ENCODE data around the gene PASK. TPM values are rescaled to one million over a fixed set of nuclear protein-coding genes. Genes with fewer than 3 reads are reported as not detected.
"Not testable (repeated sequence)": the region's sequence is repeated elsewhere in the genome, so short reads cannot be mapped to it uniquely, and the experiment has no call there.

Gene PASK
- total and polyA plus RNA-seq, 7 experiments from 2014 or later: 15.0 to 160 (median 78.3) TPM

DNA sequence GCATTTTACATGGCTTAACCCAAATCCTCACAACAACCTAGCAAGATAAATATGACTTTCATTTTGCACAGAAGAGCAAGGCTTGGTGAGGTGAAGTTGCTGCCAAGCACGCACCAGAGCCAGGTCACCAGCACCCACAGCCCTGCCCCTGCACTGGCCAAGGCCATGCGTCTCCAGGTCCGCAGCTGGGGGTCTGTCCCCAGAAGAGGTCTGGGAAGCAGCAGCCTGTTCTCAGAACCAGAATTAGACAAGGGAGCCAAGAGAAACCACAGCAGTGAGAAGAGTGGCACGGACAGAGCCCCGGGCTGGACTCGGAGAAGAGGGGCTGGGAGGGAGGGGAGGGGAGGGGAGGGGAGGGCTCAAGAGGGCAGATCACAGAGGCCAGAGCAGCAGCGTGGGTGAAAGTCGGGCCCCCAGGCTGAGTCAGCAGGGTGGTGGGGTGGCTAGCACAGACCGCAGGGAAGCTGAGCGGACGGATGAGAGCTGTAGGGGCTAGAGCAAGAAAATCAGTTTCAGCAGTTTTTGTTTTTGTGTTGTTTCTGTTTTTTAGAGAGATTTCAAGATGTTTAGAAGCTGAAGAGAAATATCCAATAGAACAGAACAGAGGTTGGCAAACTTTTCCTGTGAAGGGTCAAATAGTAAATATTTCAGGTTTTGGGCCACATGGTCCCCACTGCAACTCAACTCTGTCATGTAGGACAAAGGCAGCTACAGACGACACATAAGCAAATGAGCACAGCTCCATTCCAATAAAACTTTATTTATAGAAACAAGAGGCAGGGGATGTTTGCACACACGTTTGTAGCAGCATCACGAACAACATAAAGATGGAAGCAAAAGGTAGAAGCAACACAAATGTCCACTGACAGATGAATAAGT, 39.8 kb downstream of the PASK start:
- Mint-ChIP-seq H3K27me3 (no peaks in the 10 kb centered on the region), H3K4me3 (peak overlapping the region; percentile 73 to 89 (median 82)), H3K27ac (peak overlapping the region; percentile 94 to 99 (median 99)), H3K4me1 (peaks cover 24 to 74% (median 61%) of the 10 kb centered on the region in 7 donors), H3K9me3 (peaks cover 0 to 9% (median 8%) of the 10 kb centered on the region in 11 donors), H3K36me3 (peaks cover 10 to 49% (median 27%) of the 10 kb centered on the region in 5 donors)
- Histone ChIP-seq H3K4me3 (ENCODE audit: low read length) (peak overlapping the region; percentile 58), H3K36me3 (ENCODE audit: control insufficient read depth in 2 of 3, insufficient read depth in 3 of 3, low read length in 3 of 3) (peaks cover 0 to 23% (median 7%) of the 10 kb centered on the region in 3 experiments), H3K27ac (ENCODE audit: low read depth, low read length) (peak overlapping the region; percentile 70), H3K27me3 (ENCODE audit: control insufficient read depth in 2 of 2, insufficient read depth in 2 of 2, low read length in 2 of 2) (no peaks in the 10 kb centered on the region), H3K9me3 (ENCODE audit: control insufficient read depth in 2 of 3, low read length in 3 of 3) (peaks cover 0 to 6% (median 0%) of the 10 kb centered on the region in 3 experiments), H3K4me1 (ENCODE audit: control insufficient read depth in 2 of 2, insufficient read depth in 2 of 2, low read length in 2 of 2) (peaks cover 42 to 48% of the 10 kb centered on the region in 2 donors)
- ChIA-PET POLR2A (interaction anchor here (0.6 to 13.6 kb wide), 9 partner anchors 8 to 206 kb away, joined by 3 to 150 read pairs (median 6); partner anchors contain the start of genes HDLBP, MTERF4, PASK and PPP1R7), CTCF (interaction anchor here (0.6 to 1.8 kb wide), 3 partner anchors 14 to 86 kb away, joined by 3 to 6 read pairs (median 3); no protein-coding TSS in a partner anchor)
- no peak for ATAC-seq
- intact Hi-C loops (cut with micrococcal nuclease): loop anchor here in 1 of 2 donors (2.0 to 10.0 kb wide), 3 partner anchors 15 to 775 kb away; partner anchors contain the start of gene STK25
- DNase-seq: peak in 1 of 9 donors; percentile 58

DNA sequence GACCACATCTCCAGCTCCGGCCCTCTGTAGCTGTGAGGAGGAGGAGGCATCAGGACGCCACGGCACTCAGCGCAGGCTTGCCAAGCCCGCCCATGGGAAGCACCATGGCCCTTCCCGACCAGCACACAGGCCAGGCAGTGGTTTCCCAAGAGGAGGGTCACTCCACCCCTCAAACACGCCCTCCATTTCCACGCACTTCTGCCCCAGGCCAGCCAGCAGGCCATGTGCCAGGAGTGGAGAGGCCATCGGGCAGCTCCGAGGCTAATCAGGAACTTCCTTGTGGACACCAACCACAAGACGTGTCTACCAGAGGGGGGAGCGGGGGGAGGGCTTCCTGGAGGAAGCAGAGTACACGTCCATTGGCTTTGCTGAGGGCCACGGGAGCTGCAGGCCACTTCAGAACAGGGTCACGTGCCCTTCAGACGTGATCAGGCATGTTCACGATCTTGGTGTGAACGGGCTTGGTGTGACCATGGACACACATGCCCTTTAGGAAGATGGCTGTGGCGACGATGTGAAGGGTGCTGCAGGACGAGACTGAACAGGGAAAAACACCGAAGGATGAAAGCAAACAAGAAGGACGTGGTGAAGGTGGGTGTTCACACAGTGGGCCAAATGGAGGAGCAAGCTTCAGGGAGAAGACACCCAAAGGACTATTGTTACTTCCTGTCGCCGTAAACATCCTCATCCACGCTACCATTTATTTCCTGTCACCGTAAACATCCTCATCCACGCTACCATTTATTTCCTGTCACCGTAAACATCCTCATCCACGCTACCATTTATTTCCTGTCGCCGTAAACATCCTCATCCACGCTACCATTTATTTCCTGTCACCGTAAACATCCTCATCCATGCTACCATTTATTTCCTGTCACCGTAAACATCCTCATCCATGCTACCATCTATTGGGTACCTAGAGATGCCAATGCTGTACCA, 40.7 kb downstream of the PASK start:
- H3K9me3 Mint-ChIP-seq: peaks cover 0 to 9% (median 8%) of the 10 kb centered on the region in 11 donors
- peak in 7 of 9 donors; percentile 29 to 83 (median 79) for DNase-seq
- peak overlapping the region; percentile 71 to 87 (median 81) for H3K4me3 Mint-ChIP-seq
- peaks cover 10 to 42% (median 27%) of the 10 kb centered on the region in 5 donors for H3K36me3 Mint-ChIP-seq
- peak; percentile 57 for ATAC-seq
- peaks cover 0 to 23% (median 7%) of the 10 kb centered on the region in 3 experiments for H3K36me3 ChIP-seq (ENCODE audit: control insufficient read depth in 2 of 3, insufficient read depth in 3 of 3, low read length in 3 of 3)
- peak overlapping the region; percentile 70 for H3K27ac ChIP-seq (ENCODE audit: low read depth, low read length)
- H3K27ac Mint-ChIP-seq: peak overlapping the region; percentile 94 to 99 (median 99)
- no peaks in the 10 kb centered on the region for H3K27me3 Mint-ChIP-seq
- peaks cover 24 to 82% (median 61%) of the 10 kb centered on the region in 7 donors for H3K4me1 Mint-ChIP-seq
- peaks cover 45 to 56% of the 10 kb centered on the region in 2 donors for H3K4me1 ChIP-seq (ENCODE audit: control insufficient read depth in 2 of 2, insufficient read depth in 2 of 2, low read length in 2 of 2)
- H3K9me3 ChIP-seq (ENCODE audit: control insufficient read depth in 2 of 3, low read length in 3 of 3): peaks cover 0 to 6% (median 0%) of the 10 kb centered on the region in 3 experiments
- H3K4me3 ChIP-seq (ENCODE audit: low read length): peak overlapping the region; percentile 58
- POLR2A ChIA-PET: interaction anchor here (0.9 to 13.6 kb wide), 9 partner anchors 7 to 542 kb away, joined by 3 to 150 read pairs (median 6); partner anchors contain the start of genes HDLBP, MTERF4, PASK and PPP1R7
- intact Hi-C loops (cut with micrococcal nuclease): loop anchor here in 1 of 2 donors (2.0 to 10.0 kb wide), 3 partner anchors 14 to 776 kb away; partner anchors contain the start of gene STK25
- CTCF ChIA-PET: interaction anchor here (0.9 to 2.2 kb wide), 3 partner anchors 13 to 41 kb away, joined by 3 to 10 read pairs (median 6); partner anchors contain the start of genes PASK and PPP1R7
- no peaks in the 10 kb centered on the region for H3K27me3 ChIP-seq (ENCODE audit: control insufficient read depth in 2 of 2, insufficient read depth in 2 of 2, low read length in 2 of 2)

DNA sequence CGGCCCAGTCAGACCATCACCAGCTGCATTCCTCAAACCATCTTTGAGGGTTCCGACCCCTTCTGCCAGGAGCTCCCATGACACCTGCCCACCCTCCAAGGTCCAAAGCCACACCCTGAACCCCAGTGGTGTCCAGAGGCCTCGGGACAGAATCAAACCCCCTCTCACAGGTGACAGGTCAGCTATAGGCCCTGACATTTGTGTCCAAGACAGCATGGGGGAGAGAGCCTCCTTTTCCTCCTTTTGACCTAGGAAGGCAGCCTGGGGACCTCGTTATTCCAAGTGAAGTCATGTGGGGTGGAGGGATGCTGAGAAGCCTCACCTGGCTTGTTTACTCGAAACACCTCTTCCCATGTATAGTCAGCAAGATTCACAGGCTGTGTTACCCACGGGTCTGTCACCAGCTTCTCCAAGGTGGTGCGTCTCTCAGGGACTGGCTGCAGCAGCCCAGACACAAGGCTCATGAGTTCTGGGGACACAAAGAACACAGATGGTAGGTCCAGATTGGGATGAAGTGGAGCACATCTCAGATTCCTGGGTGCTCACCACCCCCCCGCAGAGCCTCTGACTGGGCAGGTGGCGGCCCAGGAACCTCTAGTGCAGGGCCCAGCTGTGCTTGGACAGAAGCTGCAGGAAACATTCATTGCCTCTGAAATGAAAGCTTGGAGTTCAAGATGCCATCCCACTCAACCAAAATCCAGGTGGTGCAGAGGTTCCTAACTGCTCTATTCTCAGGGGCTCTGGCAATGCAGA, 42.1 kb downstream of the PASK start:
- Mint-ChIP-seq H3K27ac (peak overlapping the region; percentile 94 to 99 (median 99)), H3K4me3 (peak overlapping the region in 3 of 10 donors; percentile 25 to 82 (median 26)), H3K27me3 (no peaks in the 10 kb centered on the region), H3K9me3 (peaks cover 0 to 9% (median 8%) of the 10 kb centered on the region in 11 donors), H3K36me3 (peaks cover 10 to 38% (median 24%) of the 10 kb centered on the region in 5 donors), H3K4me1 (peaks cover 27 to 87% (median 64%) of the 10 kb centered on the region in 7 donors)
- Histone ChIP-seq H3K27me3 (ENCODE audit: control insufficient read depth in 2 of 2, insufficient read depth in 2 of 2, low read length in 2 of 2) (no peaks in the 10 kb centered on the region), H3K36me3 (ENCODE audit: control insufficient read depth in 2 of 3, insufficient read depth in 3 of 3, low read length in 3 of 3) (peaks cover 0 to 23% (median 7%) of the 10 kb centered on the region in 3 experiments), H3K9me3 (ENCODE audit: control insufficient read depth in 2 of 3, low read length in 3 of 3) (peaks cover 0 to 6% (median 0%) of the 10 kb centered on the region in 3 experiments), H3K4me1 (ENCODE audit: control insufficient read depth in 2 of 2, insufficient read depth in 2 of 2, low read length in 2 of 2) (peaks cover 54 to 63% of the 10 kb centered on the region in 2 donors), H3K4me3 (ENCODE audit: low read length) (no peak overlapping the region), H3K27ac (ENCODE audit: low read depth, low read length) (peak overlapping the region; percentile 70)
- no peak for DNase-seq
- no peak for ATAC-seq
- ChIA-PET CTCF (interaction anchor here (0.9 to 2.2 kb wide), 2 partner anchors 25 to 43 kb away, joined by 3 to 10 read pairs; partner anchors contain the start of genes PASK and PPP1R7), POLR2A (interaction anchor here (0.9 to 13.6 kb wide), 7 partner anchors 12 to 541 kb away, joined by 3 to 150 read pairs (median 5); partner anchors contain the start of genes PASK and PPP1R7)
- intact Hi-C loops (cut with micrococcal nuclease): loop anchor here in 1 of 2 donors (10.0 kb wide), 1 partner anchor 778 kb away; no protein-coding TSS in a partner anchor

DNA sequence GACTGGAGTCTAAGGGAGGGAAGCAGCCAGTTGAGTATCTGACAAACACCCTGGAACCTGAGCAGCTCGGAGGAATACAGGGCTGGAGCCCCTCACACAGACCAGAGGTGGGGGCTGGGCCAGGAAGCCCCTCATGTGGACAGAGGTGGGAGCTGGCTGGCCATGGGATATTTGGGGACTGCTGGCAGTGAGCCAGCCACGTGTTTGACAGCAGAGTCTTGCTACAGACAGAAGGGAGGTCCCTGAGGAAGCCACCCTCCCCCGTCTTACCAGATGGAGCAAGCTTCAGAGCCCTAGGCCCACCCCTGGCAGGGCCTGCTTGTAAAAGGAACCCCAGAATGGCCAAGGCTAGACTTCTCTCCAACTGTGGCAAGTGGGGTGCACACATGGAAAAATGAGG, 43.6 kb downstream of the PASK start:
- Mint-ChIP-seq H3K27me3 (no peaks in the 10 kb centered on the region), H3K27ac (peak overlapping the region in 8 of 9 donors; percentile 88 to 99 (median 98)), H3K4me1 (peaks cover 27 to 83% (median 59%) of the 10 kb centered on the region in 7 donors), H3K9me3 (peaks cover 0 to 9% (median 7%) of the 10 kb centered on the region in 11 donors), H3K4me3 (peak overlapping the region in 1 of 10 donors; percentile 82), H3K36me3 (peaks cover 10 to 26% (median 18%) of the 10 kb centered on the region in 5 donors)
- Histone ChIP-seq H3K9me3 (ENCODE audit: control insufficient read depth in 2 of 3, low read length in 3 of 3) (peaks cover 0 to 6% (median 0%) of the 10 kb centered on the region in 3 experiments), H3K27me3 (ENCODE audit: control insufficient read depth in 2 of 2, insufficient read depth in 2 of 2, low read length in 2 of 2) (no peaks in the 10 kb centered on the region), H3K36me3 (ENCODE audit: control insufficient read depth in 2 of 3, insufficient read depth in 3 of 3, low read length in 3 of 3) (peaks cover 0 to 21% (median 7%) of the 10 kb centered on the region in 3 experiments), H3K27ac (ENCODE audit: low read depth, low read length) (peak overlapping the region; percentile 58), H3K4me1 (ENCODE audit: control insufficient read depth in 2 of 2, insufficient read depth in 2 of 2, low read length in 2 of 2) (peaks cover 56 to 71% of the 10 kb centered on the region in 2 donors), H3K4me3 (ENCODE audit: low read length) (no peak overlapping the region)
- intact Hi-C loops (cut with micrococcal nuclease): loop anchor here in 1 of 2 donors (10.0 kb wide), 1 partner anchor 779 kb away; no protein-coding TSS in a partner anchor
- no peak for DNase-seq
- CTCF ChIA-PET: interaction anchor here (0.7 to 1.2 kb wide), 3 partner anchors 10 to 24 kb away, joined by 3 to 4 read pairs (median 3); no protein-coding TSS in a partner anchor
- POLR2A ChIA-PET: interaction anchor here (0.8 to 13.6 kb wide), 6 partner anchors 11 to 218 kb away, joined by 3 to 150 read pairs (median 3); partner anchors contain the start of genes PASK and PPP1R7
- no peak for ATAC-seq

DNA sequence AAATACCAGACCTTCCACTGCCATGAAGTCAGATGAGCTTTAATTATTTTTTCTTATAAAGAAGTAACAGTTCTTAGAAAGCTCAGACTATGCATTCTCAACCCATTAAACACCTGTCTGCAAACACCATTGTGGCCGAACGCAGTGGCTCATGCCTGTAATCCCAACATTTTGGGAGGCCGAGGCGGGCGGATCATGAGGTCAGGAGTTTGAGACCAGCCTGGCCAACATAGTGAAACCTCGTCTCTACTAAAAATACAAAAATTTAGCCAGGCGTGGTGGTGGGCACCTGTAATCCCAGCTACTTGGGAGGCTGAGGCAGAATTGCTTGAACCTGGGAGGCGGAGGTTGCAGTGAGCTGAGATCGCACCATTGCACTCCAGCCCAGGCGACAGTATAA, 44.7 kb downstream of the PASK start:
- H3K9me3 Mint-ChIP-seq; H3K27me3 ChIP-seq (ENCODE audit: control insufficient read depth in 2 of 2, insufficient read depth in 2 of 2, low read length in 2 of 2); H3K4me3 ChIP-seq (ENCODE audit: low read length); H3K9me3 ChIP-seq (ENCODE audit: control insufficient read depth in 2 of 3, low read length in 3 of 3); DNase-seq; H3K27me3 Mint-ChIP-seq; ATAC-seq: not testable (repeated sequence)
- POLR2A ChIA-PET: interaction anchor here (0.9 to 13.6 kb wide), 5 partner anchors 9 to 211 kb away, joined by 3 to 150 read pairs (median 6); partner anchors contain the start of genes HDLBP, PASK, PPP1R7 and SEPTIN2
- peak overlapping the region in 7 of 9 donors; percentile 88 to 99 (median 99) for H3K27ac Mint-ChIP-seq
- CTCF ChIA-PET: interaction anchor here (1.2 kb wide), 1 partner anchor 10 kb away, joined by 4 read pairs; no protein-coding TSS in a partner anchor
- H3K36me3 Mint-ChIP-seq: peaks cover 6 to 33% (median 13%) of the 10 kb centered on the region in 5 donors
- Histone ChIP-seq H3K36me3 (ENCODE audit: control insufficient read depth in 2 of 3, insufficient read depth in 3 of 3, low read length in 3 of 3) (peaks cover 0 to 26% (median 7%) of the 10 kb centered on the region in 3 experiments), H3K27ac (ENCODE audit: low read depth, low read length) (peak overlapping the region; percentile 92), H3K4me1 (ENCODE audit: control insufficient read depth in 2 of 2, insufficient read depth in 2 of 2, low read length in 2 of 2) (peaks cover 46 to 65% of the 10 kb centered on the region in 2 donors)
- H3K4me3 Mint-ChIP-seq: peak overlapping the region in 4 of 10 donors; percentile 2 to 98 (median 49)
- H3K4me1 Mint-ChIP-seq: peaks cover 20 to 84% (median 62%) of the 10 kb centered on the region in 7 donors
- intact Hi-C loops (cut with micrococcal nuclease): loop anchor here in 1 of 2 donors (5.0 to 10.0 kb wide), 2 partner anchors 537 to 780 kb away; partner anchors contain the start of gene RNPEPL1
